Astrocyte (in vitro differentiated cells and primary cell): Measurements from ENCODE around the gene NAV2. TPM values are rescaled to one million over a fixed set of nuclear protein-coding genes. Genes with fewer than 3 reads are reported as not detected.

Experiments
- DNase-seq: peaks from one replicate; pipeline ENCODE4 v3.0.0-alpha.2; 2010; ENCODE audit warnings: low read depth
- FAIRE-seq: peaks from 2 replicates; lab custom pipeline; 2011; peaks lifted over from hg19 to GRCh38; lab: Jason Lieb, UNC
- H2AFZ ChIP-seq: 2 replicates; pipeline ENCODE4 v1.6.0; 2012; ENCODE audit warnings: low read depth, low read length, inconsistent platforms
- H3K27ac ChIP-seq: 2 replicates; pipeline ENCODE4 v1.5.1; 2011; ENCODE audit warnings: low read depth, low read length, inconsistent platforms
- H3K27me3 ChIP-seq: 2 replicates; pipeline ENCODE4 v1.6.0; 2011; ENCODE audit warnings: low read length, inconsistent platforms; ENCODE audit not compliant: insufficient read depth
- H3K36me3 ChIP-seq: 2 replicates; pipeline ENCODE4 v1.5.1; 2011; ENCODE audit warnings: low read length, inconsistent platforms; ENCODE audit not compliant: insufficient read depth
- H3K4me1 ChIP-seq: 2 replicates; pipeline ENCODE4 v1.5.1; 2011; ENCODE audit warnings: low read length, inconsistent platforms; ENCODE audit not compliant: insufficient read depth
- H3K4me2 ChIP-seq: 2 replicates; pipeline ENCODE4 v1.6.0; 2012; ENCODE audit warnings: low read length, inconsistent platforms
- H3K4me3 ChIP-seq: 2 replicates; pipeline ENCODE4 v1.5.1; 2011; ENCODE audit warnings: low read depth, mild to moderate bottlenecking, low read length, inconsistent platforms; ENCODE audit not compliant: insufficient read depth
- H3K79me2 ChIP-seq: 2 replicates; pipeline ENCODE4 v1.6.0; 2012; ENCODE audit warnings: mild to moderate bottlenecking, low read length, inconsistent platforms; ENCODE audit not compliant: insufficient read depth
- H3K9ac ChIP-seq: 2 replicates; pipeline ENCODE4 v1.6.0; 2012; ENCODE audit warnings: mild to moderate bottlenecking, low read length, inconsistent platforms
- H3K9me3 ChIP-seq: 2 replicates; pipeline ENCODE4 v1.5.1; 2012; ENCODE audit warnings: low read depth, mild to moderate bottlenecking, low read length, inconsistent platforms; ENCODE audit not compliant: insufficient read depth
- H4K20me1 ChIP-seq: 2 replicates; pipeline ENCODE4 v1.6.0; 2012; ENCODE audit warnings: low read length, inconsistent platforms; ENCODE audit not compliant: insufficient read depth
- H3K27ac Mint-ChIP-seq: one replicate; pipeline ENCODE4 v1.8.0; 2021; ENCODE audit warnings: mild to moderate bottlenecking, mixed read lengths; ENCODE audit not compliant: unreplicated experiment
- H3K27me3 Mint-ChIP-seq: one replicate; pipeline ENCODE4 v1.8.0; 2021; ENCODE audit warnings: low read depth, mixed read lengths; ENCODE audit not compliant: unreplicated experiment
- H3K36me3 Mint-ChIP-seq: one replicate; pipeline ENCODE4 v1.8.0; 2021; ENCODE audit warnings: low read depth, mixed read lengths; ENCODE audit not compliant: unreplicated experiment
- H3K4me1 Mint-ChIP-seq: one replicate; pipeline ENCODE4 v1.8.0; 2021; ENCODE audit warnings: low read depth, mixed read lengths; ENCODE audit not compliant: unreplicated experiment
- H3K4me3 Mint-ChIP-seq: one replicate; pipeline ENCODE4 v1.8.0; 2021; ENCODE audit warnings: mild to moderate bottlenecking, moderate library complexity, mixed read lengths; ENCODE audit not compliant: unreplicated experiment
- H3K9me3 Mint-ChIP-seq: one replicate; pipeline ENCODE4 v1.8.0; 2021; ENCODE audit warnings: mild to moderate bottlenecking, mixed read lengths; ENCODE audit not compliant: unreplicated experiment
- EZH2 ChIP-seq: IDR thresholded peaks from 2 replicates; pipeline ENCODE4 v1.6.1; 2012; ENCODE audit warnings: mild to moderate bottlenecking, low read length, inconsistent platforms; ENCODE audit not compliant: insufficient read depth
- total RNA-seq: library from RNA; stranded (reverse); gene quantifications from 2 replicates; pipeline ENCODE4 v1.2.1, GENCODE V29; 2021
- TF ChIP-seq, protein P1 (sequence below): IDR thresholded peaks from 2 replicates; pipeline ENCODE4 v1.5.1; 2011; ENCODE audit warnings: low read depth, mild to moderate bottlenecking, inconsistent platforms, low read length, moderate library complexity; ENCODE audit not compliant: insufficient read depth

Gene NAV2
- total RNA-seq, 1 donor from 2014 or later = 20.6 TPM

DNA sequence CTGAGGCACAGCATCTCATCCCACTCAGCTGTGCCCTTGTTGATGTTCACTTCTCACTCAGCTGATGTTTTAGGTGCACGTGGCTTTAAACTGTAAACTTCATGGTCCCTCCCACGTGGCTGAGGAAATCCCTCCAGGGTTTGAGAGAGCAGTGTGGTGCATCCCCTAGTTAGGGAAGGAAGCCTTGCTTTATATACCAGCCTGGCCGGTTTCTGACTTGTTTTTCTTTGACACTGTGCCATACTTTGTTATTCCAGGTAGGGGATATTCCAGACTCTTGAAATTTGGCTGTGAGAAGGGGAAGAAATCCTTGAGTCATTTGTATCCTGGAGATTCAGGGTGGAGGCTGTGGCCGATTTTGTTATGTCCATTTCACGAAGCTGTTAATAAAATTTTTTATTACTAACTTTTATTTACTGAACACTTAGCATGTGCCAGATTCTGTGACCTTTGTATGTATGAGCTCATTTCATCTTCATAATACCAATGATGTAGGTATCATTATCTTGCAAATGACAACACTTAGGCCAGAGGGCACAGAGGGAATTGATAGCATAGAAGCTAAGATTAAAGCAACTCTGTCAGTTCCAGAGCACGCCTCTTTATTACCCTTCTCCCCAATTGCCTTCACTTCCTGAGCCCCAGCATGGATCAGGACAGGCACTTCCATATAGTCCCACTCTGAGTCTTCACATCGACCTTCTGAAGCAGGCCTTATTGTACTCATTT, 116.6 kb downstream of the NAV2 start:
- peaks cover 29% of the 10 kb centered on the region for H4K20me1 ChIP-seq

DNA sequence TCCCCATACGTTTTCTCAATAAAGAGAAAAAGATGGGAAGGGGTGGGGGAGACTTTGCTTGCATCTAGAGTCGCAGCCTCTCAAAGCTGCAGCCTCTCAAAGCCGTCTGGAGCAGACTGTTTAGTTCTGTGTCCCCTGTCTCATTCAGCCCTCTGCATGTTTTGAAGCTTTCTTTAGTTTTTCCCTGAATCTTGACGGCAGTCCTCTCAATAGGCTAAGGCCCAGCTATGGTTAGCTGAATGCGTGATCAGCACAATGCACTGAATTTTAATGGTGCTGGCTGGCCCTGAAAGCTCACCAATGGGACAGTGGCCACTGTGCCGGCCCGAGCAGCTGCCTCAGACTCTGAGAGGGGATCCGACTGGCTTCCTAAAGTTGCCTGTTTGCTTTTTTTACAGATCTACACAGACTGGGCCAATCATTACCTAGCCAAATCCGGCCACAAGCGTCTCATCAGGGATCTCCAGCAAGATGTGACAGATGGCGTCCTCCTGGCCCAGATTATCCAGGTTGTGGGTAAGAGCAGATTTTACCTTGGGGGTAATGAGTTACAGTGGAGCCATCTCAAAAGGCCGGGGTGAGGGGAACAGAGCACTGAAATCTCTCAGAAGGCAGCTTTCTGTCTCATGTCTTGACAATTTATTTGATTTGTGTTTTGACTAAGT, 119.6 kb downstream of the NAV2 start:
- Histone ChIP-seq H3K36me3 (peaks cover 2% of the 10 kb centered on the region), H3K27ac (no peak overlapping the region), H3K4me1 (no peaks in the 10 kb centered on the region), H3K4me2 (no peak overlapping the region), H2AFZ (no peak overlapping the region), H3K4me3 (no peak overlapping the region), H4K20me1 (peaks cover 9% of the 10 kb centered on the region), H3K27me3 (no peaks in the 10 kb centered on the region), H3K9ac (no peak overlapping the region), H3K79me2 (no peaks in the 10 kb centered on the region), H3K9me3 (no peaks in the 10 kb centered on the region)
- H3K9me3 Mint-ChIP-seq = peaks cover 6% of the 10 kb centered on the region
- TF ChIP-seq, protein P1, sequence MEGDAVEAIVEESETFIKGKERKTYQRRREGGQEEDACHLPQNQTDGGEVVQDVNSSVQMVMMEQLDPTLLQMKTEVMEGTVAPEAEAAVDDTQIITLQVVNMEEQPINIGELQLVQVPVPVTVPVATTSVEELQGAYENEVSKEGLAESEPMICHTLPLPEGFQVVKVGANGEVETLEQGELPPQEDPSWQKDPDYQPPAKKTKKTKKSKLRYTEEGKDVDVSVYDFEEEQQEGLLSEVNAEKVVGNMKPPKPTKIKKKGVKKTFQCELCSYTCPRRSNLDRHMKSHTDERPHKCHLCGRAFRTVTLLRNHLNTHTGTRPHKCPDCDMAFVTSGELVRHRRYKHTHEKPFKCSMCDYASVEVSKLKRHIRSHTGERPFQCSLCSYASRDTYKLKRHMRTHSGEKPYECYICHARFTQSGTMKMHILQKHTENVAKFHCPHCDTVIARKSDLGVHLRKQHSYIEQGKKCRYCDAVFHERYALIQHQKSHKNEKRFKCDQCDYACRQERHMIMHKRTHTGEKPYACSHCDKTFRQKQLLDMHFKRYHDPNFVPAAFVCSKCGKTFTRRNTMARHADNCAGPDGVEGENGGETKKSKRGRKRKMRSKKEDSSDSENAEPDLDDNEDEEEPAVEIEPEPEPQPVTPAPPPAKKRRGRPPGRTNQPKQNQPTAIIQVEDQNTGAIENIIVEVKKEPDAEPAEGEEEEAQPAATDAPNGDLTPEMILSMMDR = no peak
- TF ChIP-seq EZH2 = no peak
- no peak overlapping the region for H3K4me3 Mint-ChIP-seq
- DNase-seq (no peak), FAIRE-seq (no peak)
- H3K27ac Mint-ChIP-seq = no peak overlapping the region
- peaks cover 15% of the 10 kb centered on the region for H3K36me3 Mint-ChIP-seq
- H3K4me1 Mint-ChIP-seq = no peaks in the 10 kb centered on the region
- no peaks in the 10 kb centered on the region for H3K27me3 Mint-ChIP-seq

More for the DNA sequence above, 116.6 kb downstream of the NAV2 start:
- no peaks in the 10 kb centered on the region for H3K79me2 ChIP-seq
- no peak overlapping the region for H3K4me3 ChIP-seq
- no peak overlapping the region for H3K9ac ChIP-seq
- H3K4me3 Mint-ChIP-seq = no peak overlapping the region
- no peaks in the 10 kb centered on the region for H3K9me3 ChIP-seq
- no peak overlapping the region for H3K27ac ChIP-seq
- no peaks in the 10 kb centered on the region for H3K27me3 ChIP-seq
- H3K4me1 Mint-ChIP-seq = no peaks in the 10 kb centered on the region
- H3K4me2 ChIP-seq = no peak overlapping the region
- no peaks in the 10 kb centered on the region for H3K4me1 ChIP-seq
- H3K27ac Mint-ChIP-seq = no peak overlapping the region
- no peak for TF ChIP-seq EZH2
- TF ChIP-seq, protein P1 = no peak
- DNase-seq (no peak), FAIRE-seq (no peak)
- no peak overlapping the region for H2AFZ ChIP-seq
- peaks cover 13% of the 10 kb centered on the region for H3K36me3 Mint-ChIP-seq
- H3K36me3 ChIP-seq = peaks cover 2% of the 10 kb centered on the region
- H3K9me3 Mint-ChIP-seq = peaks cover 6% of the 10 kb centered on the region
- H3K27me3 Mint-ChIP-seq = peaks cover 4% of the 10 kb centered on the region

DNA sequence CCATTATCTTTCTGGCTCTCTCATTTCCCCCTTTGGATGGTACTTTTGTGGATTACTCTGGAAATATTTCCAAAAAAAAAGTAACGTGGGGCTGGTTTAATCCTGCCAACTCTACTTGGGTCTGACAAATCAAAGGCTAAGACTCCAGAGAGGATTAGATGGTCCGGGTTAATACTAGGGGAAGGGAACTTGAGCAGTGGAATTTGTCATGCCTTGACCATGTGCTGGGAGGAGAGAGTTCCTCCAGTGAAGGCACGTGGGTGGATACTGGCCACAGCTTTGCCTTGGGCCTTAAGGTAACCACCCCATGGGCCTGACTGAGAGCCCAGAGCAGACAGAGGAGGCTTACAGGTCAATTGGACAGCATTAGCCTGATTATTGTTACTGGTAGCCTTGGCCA, 120.3 kb downstream of the NAV2 start:
- peaks cover 2% of the 10 kb centered on the region for H3K36me3 ChIP-seq
- Mint-ChIP-seq H3K4me1 (no peaks in the 10 kb centered on the region), H3K4me3 (no peak overlapping the region), H3K27ac (no peak overlapping the region), H3K27me3 (no peaks in the 10 kb centered on the region), H3K9me3 (peaks cover 6% of the 10 kb centered on the region), H3K36me3 (peaks cover 15% of the 10 kb centered on the region)
- no peak overlapping the region for H3K4me3 ChIP-seq
- no peaks in the 10 kb centered on the region for H3K9me3 ChIP-seq
- H3K27me3 ChIP-seq = no peaks in the 10 kb centered on the region
- H3K79me2 ChIP-seq = no peaks in the 10 kb centered on the region
- H3K27ac ChIP-seq = no peak overlapping the region
- FAIRE-seq (no peak), DNase-seq (no peak)
- H2AFZ ChIP-seq = no peak overlapping the region
- H3K4me2 ChIP-seq = no peak overlapping the region
- no peak overlapping the region for H3K9ac ChIP-seq
- H3K4me1 ChIP-seq = no peaks in the 10 kb centered on the region
- peaks cover 9% of the 10 kb centered on the region for H4K20me1 ChIP-seq
- TF ChIP-seq, protein P1 = no peak
- no peak for TF ChIP-seq EZH2
